HG02763 (cell line): ENCODE data around the gene ANKRD28.
"Not testable (repeated sequence)": the region's sequence is repeated elsewhere in the genome, so short reads cannot be mapped to it uniquely, and the experiment has no call there.

Experiments
- ATAC-seq: cut with Tn5 transposase; IDR thresholded peaks from one replicate; pipeline ENCODE4 v1.9.1; 2021; ENCODE audit warnings: mild to moderate bottlenecking, moderate library complexity; ENCODE audit not compliant: unreplicated experiment

The ANKRD28 gene

DNA sequence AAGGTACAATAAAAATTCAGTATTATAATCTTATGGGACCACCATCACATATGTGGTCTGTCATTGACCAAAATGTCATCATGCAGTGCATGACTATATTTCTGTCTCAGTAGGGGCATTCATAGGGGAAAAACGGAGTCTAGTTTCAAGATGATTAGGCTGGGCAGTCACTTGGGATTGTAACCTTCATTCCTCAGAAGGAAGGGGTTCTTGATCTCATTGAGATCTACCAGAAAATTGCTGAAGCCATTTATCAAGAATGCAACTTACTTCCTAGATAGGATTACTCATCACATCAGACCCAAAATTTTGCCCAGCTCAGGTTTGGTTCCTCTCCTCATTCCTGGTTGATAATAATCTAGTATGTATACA is 158.9 kb downstream of the ANKRD28 start:
- ATAC-seq = no peak

DNA sequence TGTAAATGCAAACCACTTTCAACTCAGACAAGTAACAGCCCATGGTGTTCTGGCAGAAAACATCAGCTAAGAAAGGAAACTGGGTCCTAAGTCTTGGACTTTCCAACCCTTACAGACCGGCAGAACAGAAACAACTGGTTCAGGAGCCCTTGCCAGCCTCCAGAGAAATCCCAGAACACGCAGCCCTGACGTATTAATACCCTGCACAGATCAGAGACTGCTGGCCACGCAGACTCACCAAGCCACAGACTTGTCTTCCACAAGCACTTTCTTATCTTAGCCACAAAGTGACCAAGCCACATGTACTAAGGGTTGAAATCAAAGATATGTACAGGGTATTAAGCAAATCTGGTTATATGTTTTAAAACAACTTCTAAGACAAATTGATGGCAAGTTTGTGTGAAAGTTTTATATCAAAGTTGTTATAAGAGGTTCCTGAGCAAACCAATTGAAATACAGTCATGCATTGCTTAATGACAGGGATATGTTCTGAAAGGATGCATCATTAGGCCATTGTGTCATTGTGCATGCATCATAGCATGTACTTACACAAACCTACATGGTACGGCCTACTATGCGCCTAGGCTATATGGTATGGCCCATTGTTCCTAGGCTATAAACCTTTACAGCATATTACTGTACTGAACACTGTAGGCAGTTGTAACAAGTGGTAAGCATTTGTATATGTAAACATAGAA is 159.4 kb downstream of the ANKRD28 start:
- ATAC-seq = no peak

DNA sequence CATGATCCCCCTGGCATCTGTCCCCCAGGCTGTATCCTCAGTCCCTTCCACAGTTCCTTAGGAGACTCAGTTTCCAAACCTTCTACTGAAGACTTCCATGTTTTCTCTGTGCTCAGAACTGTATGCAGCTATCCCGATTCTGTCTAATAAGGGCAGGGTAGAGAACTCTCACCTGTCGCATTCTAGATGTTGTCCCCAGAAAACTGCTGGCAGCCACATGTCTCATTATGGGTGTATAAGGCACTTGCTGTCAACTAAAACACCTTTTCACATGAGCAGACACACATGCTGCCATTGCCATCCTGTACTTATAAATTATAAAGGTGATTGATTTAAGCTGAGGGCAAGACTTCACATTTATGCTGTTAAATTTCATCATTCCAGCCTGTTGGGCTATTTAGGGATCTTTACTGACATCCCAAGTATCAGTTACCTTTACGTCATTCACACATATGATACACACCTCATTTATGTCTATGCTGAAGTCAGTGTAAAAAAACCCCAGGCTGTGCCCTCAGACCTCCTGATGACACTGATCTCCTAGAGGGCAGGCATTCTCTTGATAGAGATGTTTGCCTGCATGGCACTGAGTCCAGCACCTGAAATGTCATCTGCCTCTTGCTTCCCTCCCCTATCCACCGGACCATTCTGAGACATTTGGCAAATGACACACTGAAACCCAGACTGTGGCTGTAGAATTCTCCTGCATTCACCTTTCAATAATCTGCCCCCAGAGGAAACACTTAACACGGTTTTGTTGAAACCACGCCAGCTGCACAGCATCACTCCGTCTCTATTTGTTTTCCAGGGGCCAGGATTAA is 160.4 kb downstream of the ANKRD28 start:
- no peak for ATAC-seq

DNA sequence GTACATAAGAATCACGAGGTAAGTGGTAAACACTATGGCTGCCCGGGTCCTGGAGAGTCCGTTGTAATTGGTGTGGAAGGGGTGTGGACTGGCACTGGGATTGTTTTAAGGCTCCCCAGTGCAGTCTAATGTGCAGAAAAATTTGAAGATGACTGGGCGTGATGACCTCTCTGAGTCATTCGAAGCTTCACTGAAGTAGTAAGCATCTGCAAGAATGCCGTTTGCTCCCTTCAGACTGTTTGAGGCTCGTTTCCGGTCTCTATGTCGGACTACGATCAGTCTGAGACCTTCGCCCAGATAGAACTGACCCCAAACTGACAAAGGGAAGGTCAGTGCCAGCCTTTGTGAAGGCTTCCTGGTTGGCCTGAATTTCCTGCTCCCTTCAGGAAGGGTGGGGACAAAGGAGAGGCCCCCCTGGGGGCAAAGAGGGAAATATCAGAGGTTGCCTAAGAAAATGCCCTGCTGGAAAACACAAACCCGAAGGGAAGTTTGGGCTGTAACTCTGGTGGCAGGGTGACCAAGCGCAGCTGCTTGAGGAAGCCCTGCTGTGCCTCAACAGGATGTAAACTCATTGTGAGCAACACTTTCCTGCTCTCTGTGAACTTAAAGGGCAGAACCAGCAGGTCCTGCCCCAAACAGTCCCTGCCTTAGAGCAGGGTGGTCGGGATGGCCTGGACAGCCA is 161.6 kb downstream of the ANKRD28 start:
- no peak for ATAC-seq

DNA sequence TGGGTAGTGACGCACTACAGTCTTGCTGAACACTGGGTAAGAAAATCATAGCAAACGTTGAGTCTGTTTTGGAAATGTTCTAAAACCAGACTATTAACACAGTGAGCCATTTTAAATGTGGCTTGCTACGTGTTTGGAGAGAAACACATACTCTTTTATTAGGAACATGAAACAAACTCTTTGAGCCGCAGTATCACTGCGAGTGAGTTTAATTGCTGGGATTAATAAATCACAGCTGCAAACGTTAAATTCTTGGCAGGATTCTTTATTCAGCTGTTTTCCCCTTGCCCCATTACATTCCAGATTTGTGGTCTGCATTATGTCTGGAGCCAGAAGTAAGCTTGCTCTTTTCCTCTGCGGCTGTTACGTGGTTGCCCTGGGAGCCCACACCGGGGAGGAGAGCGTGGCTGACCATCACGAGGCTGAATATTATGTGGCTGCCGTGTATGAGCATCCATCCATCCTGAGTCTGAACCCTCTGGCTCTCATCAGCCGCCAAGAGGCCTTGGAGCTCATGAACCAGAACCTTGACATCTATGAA is 162.6 kb downstream of the ANKRD28 start:
- ATAC-seq = no peak

DNA sequence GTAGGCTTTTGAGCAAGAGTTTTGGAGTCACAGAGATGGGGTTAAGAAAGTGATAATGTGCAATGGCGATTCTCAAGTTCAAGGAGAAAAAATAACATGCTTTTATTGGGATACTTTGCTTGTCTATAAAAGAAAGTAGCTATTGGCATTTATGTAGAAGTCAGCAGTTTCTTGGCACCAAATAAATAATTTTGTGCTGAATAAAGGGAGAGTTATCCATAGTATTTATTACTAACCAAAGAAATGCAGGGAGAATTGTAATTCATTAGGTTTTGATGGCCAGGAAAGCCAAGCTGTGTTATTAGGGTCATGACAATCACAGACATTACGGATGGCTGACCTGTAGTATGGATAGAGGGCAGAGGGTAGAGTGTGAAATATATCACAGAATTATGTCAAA is 163.1 kb downstream of the ANKRD28 start:
- no peak for ATAC-seq

DNA sequence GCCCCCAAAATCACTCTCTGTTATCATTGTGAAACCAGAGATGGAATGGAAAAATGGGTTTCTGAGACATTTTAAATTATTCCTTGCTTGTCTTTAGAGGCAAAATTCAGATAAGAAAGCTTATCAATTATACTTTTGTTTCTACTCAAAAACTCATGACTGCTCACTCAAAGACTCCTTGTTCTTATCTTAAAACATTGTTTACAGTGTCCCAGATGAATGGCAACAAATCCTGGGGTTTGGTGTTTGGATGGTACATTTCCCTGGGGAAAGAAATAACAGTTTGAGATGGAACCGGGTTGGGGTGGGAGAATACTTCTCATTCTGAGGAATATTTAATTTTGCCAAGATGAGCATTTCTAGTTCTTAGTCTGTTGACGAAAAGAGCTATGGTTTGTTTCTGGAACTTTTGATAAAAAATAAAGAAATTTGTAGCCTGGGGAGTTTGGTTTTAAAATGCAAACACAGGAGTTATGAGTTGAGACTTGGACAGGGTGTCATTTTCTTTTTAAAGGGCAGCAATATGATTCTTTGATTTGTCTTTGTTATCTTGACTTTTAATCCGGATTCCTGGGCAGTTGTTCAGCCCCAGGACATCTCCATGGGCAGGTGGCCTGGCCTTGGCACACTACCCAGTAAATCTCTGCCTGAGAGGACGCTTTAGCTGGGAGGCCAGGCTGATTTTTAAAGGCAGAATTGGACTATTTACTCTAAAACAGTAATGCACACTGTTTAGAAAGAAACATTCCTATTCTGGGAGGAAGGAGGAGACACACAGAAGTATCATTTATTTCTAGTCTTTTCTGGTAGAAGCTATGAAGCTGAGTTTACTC is 163.8 kb downstream of the ANKRD28 start:
- ATAC-seq = no peak

DNA sequence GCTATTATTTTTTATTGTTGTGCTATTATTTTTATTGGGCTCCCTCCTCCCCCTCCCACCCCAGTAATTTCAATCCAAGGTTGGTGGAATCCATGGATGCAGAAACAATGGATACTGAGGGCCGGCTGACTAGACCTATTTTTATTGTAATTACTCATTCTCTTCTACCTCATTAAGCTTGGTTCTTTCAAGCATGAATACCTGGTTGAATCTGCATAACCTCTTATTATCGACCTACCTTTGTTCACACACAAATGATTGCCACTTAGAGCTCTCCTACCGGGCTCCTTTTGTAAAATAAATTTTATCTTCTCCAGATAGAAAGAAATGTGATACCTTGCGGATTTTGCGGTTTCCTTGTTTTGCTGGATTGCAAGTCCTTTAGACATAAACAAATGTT is 164.6 kb downstream of the ANKRD28 start:
- no peak for ATAC-seq

DNA sequence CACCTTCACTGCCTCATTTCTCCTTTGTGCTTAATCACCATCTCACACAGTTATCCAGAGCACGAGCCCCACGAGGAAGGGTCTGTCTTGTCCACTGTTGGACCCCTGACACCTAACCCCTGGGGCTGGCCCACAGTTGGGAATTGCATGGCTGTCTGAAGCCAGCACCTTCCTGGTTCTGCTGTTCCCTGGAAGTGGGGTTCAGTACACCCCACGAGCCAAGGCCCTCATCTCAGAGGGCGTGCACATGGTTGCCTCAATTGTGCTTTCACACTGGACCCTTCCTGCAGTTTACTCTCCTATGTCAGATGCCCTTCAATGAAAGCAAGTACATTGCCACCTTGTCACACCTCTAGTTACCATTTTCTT is 165.6 kb downstream of the ANKRD28 start:
- ATAC-seq = no peak

DNA sequence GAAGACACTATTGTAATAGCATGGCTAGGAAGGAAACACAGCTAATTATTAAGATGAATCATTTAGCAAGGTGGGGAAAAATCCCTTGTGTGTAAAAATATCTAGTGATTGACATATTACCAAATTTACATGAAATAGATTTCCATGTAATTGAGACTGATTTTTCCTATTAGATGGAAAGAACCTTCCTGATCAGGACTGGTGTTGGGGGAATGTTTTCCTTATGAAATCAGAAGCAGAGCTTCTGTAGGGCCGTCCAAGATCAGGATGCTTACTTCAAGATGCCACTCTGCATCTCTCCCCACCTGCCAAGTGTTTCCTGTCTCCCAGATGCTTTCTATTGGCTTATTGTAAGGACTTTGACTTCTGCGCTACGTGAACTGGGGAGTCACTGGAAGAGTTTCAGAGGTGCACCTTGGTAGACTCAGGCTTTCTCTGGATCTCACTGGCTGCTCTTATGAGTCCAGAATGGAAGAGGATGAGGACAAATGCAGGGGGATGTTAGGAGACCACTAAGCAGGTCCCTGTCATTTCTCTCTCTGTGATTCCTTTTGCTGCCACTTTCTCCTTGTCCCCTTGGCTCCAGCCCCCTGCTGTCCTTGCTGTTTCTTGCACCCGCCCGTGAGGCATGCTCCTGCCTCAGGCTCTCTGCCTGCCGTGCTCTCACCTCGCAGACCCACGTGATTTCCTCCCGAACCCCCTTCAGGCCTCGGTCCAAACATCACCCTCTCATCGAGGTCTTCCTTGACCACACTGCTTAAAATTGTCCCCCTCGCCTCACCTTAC is 166.2 kb downstream of the ANKRD28 start:
- ATAC-seq = no peak

DNA sequence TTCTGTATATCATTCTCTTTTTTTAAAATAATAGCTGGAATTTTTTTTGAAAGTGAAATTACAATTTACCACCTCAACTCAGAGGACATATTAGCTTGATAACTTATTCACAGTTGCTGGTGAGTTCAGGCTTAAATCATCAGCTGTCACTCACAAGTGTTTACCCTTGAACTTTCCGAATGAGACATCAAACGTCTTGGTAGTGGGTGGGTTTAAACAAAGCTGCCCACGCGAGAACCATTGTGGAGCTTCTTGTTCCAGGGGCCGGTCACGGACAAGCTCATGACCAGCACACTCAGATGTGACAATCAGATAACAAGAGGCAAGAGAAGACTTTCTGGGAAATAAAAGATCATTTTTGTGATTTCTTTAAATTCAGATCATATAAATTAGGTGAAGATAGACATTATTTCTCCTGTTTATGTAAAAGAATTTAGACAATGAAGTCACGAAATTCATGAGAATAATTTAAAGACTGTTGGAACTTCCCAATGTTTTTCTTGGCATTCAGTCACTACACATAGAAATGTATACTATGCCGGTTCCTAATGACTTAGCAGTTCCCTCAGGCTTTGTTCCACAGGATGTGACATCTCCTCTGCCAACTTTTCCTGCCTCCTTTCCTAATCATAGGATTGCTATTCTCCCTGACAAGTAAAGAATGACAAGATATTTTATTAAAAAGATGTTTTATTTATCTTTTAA is 167.0 kb downstream of the ANKRD28 start:
- peak; percentile 38 for ATAC-seq

DNA sequence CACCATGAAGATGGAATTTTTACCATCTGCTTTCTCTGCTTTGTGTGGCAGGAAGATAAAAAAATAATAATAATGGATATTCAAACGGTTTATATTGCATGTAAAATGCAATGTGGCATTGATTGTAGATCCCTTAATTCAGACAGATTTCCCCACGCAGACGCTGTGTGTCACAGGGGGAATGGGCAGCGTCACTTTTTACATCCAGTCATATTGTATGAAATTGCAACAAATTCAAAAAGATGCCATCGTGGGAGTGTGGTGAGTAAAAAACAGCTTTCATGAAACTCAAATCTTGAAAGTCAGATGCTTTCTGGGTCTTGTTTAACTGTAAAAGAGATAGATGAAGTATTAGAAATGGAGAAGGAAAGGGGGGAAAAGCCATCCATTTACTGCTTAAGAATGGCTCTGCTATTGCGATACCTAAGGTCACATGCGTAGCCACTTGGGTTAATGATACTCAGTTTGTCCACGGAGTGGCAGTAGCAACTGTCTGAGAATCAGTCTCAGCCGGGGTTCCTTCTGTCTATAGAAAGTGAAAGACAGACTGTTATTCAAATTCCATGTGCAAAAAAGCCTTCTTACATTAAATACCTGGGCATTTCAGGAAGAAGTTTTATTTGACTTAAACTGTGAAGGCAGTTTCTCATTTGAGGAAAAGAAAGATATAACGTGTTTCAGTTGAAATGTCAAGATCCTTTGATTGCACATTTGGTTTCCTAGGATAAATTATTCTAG is 167.8 kb downstream of the ANKRD28 start:
- ATAC-seq = peak; percentile 90

DNA sequence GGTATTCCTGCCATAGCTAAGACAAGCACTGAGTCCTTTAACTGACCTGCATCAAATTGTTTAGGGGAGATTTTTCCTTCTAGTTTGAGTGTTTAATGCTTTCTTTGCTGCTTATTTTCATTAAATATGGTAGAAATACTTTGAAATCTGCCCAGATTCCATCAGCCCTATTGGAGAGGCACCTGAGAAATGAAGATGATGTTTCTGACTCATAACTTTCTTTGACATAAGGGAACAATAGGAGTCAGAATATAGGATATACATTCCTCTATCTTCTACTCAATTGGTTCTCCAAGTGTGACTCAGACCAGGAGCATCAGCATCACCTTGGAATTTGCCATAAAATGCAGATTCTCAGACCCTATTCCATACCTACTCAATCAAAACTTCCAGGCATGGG is 168.8 kb downstream of the ANKRD28 start:
- no peak for ATAC-seq

DNA sequence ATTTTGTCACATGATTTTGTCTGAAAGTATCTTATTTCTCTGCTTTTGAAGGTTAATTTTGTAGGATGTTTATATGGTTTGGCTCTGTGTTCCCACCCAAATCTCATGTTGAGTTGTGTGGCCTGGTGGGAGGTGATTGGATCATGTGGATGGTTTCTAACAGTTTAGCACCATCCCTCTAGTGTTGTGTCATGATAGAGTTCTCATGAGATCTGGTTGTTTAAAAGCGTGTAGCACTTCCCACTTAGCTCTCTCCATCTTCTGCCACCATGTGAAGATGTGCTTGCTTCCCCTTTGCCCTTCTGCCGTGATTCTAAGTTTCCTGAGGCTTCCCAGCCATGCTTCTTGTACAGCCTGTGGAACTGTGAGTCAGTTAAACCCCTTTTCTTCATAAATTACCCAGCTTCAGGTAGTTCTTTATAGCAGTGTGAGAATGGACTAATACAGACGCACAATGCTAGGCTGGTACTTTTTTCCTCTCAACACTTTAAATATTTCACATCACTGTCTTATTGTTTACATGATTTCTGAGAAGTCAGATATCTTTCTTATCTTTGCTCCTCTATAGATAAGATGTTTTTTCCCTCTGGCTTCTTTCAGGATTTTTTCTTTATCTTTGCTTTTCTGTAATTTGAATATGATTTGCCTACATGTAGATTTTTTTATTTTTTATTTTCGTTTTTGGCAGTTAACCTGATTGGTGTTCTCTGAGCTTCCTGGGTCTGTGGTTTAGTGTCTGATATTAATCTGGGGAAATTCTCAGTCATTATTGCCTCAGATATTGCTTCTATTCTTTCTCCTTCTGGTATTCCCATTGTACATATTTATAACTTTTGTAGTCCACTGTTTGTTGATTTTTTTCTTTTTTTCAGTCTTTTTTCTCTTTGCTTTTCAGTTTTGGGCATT is 174.0 kb downstream of the ANKRD28 start:
- no peak for ATAC-seq

DNA sequence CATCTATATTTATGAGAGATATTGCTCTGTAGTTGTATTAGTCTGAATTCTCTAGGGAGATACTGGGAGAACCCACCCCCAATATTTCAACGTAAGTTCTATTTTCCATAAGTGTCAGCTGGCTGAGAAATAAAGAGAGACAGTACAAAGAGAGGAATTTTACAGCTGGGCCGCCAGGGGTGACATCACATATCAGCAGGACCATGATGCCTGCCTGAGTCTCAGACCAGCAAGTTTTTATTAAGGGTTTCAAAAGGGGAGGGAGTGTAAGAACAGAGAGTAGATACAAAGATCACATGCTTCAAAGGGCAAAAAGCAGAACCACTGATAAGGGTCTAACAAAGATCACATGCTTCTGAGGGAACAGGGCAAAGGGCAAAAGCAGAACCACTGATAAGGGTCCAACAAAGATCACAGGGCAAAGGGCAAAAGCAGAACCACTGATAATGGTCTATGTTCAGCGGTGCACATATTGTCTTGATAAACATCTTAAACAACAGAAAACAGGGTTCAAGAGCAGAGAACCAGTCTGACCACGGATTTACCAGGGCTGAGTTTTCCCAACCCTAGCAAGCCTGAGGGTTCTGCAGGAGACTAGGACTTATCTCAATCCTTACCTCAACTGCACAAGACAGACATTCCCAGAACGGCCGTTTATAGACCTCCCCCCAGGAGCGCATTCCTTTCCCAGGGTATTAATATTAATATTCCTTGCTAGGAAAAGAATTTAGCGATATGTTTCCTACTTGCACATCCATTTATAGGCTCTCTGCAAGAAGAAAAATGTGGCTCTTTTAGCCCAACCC is 177.9 kb downstream of the ANKRD28 start:
- not testable (repeated sequence) for ATAC-seq
